Astrocyte of the cerebellum (primary cell): Measurements from ENCODE around the gene KCNE2.
"Not testable (repeated sequence)": the region's sequence is repeated elsewhere in the genome, so short reads cannot be mapped to it uniquely, and the experiment has no call there.

Experiments used
- DNase-seq: peaks from one replicate; pipeline ENCODE4 v3.0.0-alpha.2; 2011; ENCODE audit warnings: low read depth
- H3K4me3 ChIP-seq: 2 replicates; pipeline ENCODE4 v1.5.1; 2011; ENCODE audit warnings: mild to moderate bottlenecking, low read depth, low read length, moderate library complexity
- in situ Hi-C: cut with HindIII; loops from 2 replicates; pipeline ENCODE4 v1.10.0; 2017; ENCODE audit warnings: low sequenced_read_pairs

Gene KCNE2

DNA sequence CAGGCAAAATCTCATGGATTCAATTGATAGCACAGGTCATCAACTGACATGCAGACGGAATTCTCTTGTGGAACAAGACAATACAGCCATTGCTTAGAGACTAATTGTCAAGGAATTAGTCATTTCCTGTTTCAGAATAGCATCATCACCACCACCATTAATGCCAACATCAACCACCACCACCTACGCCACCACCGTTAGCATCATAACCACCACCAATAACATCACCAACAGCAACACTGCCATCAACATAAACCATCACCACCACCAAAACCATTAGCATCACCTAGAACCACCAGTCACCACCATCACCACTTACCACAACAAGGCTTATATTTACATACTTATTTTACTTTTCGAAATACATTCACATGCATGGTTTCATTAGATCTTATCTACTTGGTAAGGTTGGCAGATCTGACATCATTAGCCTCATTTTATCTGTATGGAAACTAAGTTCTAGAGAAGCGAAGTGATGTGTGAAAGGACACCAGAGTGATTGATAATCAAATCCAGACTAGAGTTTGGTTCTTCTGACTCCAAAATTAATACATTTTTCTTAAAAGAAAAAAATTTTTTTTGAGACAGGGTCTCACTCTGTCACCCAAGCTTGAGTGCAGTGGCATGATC is 53.8 kb downstream of the KCNE2 start:
- H3K4me3 ChIP-seq, in situ Hi-C loops, DNase-seq: not testable (repeated sequence)
